Ramos (cell line): Measurements from ENCODE around the gene EYA4.

Experiments
- in situ Hi-C: fragments of 300-500 bp; cut with MboI; formaldehyde crosslinking; loops from one replicate; pipeline ENCODE4 v1.14.3; 2022; ENCODE audit warnings: low sequenced_read_pairs; ENCODE audit not compliant: unreplicated experiment

EYA4 gene

GRCh38 chr6:133241086-133241900 lies at the start of gene EYA4:
Gene EYA4, plus strand, starts transcription at chr6:133241357. Its CDS starts 33,424 bp downstream, at chr6:133274781.
- in situ Hi-C loops = no loop called here

DNA sequence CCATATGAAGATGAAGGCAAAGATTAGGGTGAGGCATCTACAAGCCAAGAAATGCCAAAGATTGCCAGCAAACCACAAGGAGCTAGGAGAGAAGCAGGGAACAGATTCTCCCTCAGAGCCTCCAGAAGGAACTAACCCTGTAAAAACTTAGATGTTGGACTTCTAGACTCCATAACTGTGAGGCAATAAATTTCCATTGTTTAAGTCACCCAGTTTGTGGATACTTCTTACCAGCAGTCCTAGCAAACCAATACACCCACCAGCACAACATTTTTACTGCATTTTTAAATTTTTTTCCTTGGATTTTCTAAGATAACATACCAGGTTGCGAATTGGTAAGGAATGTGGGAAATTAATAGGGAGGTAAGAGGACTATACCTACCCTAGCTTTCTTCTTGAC lies 47.8 kb upstream of the EYA4 start:
- in situ Hi-C loops = no loop called here

GRCh38 chr6:133198725-133199124 lies 42.4 kb upstream of the EYA4 start:
- in situ Hi-C loops = no loop called here

DNA sequence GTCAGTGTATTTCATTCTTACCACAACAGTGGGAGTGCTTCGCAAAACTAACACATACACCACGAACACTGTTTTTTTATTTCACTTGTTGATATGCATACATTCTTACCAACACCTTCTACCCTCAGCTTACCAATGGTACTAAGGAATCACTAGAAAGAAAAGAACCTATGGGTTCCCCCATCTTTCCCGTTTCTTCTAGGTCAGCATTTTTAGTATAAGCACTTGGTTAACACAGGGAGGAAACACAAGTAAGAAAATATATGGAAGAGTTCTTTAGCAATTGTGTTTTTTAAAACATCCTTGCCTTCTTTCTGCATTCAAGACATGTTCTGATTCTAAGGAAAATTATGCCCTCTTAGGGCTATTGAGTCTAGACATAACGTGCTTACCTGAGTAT lies 39.9 kb upstream of the EYA4 start:
- in situ Hi-C loops = no loop called here

GRCh38 chr6:133202610-133203343 lies 38.4 kb upstream of the EYA4 start:
- in situ Hi-C loops = no loop called here

DNA sequence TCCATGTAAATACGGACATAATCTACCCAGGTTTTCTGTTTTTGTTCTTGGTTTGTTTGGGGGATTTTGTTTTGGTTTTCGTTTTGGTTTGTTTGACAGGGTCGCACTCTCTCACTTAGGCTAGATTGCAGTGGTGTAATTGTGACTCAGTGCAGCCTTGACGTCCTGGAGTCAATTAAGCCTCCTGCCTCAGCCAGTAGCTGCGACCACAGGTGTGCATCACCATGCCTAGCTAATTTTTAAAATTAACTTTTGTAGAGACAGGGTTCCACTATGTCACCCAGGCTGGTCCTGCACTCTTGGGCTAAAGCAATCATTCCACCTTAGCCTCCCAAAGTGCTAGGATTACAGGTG lies 37.8 kb upstream of the EYA4 start:
- in situ Hi-C loops = no loop called here

GRCh38 chr6:133205304-133205703 lies 35.9 kb upstream of the EYA4 start:
- in situ Hi-C loops = no loop called here

GRCh38 chr6:133206942-133207341 lies 34.2 kb upstream of the EYA4 start:
- in situ Hi-C loops = no loop called here

DNA sequence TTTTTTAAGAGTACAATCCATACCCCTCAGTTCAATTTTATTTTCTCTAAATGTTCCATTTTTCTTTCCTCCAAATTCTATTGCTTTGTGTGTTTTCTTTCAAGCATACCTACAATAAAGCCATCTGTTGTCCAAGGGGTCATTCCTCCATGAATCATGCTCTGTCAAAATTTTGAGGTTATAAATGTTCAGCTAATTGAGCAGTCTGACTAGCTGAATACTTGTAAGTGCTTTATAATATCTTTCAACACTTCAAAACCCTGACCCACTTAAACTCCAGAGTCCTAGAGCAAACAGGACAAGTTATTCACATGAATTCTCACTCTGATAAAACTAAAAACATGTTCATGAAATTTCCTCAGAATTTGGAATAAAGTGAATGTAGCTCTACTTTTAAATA lies 33.4 kb upstream of the EYA4 start:
- in situ Hi-C loops = no loop called here

DNA sequence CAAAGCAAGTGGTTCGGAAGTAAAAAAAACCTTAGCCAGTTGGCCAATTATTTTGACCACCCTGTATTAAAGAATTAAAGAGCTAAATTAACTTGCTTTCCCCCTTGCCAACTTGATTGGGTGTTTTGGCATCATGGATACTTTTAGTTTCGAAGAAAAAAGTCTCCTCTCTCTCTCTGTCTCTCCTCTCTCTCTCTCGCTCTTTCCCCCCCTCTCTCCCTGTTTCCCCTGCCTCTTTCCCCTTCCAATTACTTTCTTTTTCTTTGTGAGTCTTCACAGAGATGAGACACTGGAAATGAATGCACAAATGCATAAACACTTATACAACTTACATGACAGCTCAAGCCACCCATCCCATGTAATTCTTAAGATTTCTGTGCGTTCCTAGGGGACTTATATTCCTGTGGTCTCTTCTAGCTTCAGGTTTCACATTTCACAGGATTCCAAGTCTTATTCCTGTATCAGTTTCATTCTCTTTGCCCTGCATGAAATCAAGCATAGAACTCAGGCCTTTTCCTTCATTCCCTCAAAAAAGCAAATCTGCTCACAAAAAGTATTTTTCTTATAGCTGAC lies 32.9 kb upstream of the EYA4 start:
- in situ Hi-C loops = no loop called here

GRCh38 chr6:133214267-133214666 lies 26.9 kb upstream of the EYA4 start:
- in situ Hi-C loops = no loop called here

DNA sequence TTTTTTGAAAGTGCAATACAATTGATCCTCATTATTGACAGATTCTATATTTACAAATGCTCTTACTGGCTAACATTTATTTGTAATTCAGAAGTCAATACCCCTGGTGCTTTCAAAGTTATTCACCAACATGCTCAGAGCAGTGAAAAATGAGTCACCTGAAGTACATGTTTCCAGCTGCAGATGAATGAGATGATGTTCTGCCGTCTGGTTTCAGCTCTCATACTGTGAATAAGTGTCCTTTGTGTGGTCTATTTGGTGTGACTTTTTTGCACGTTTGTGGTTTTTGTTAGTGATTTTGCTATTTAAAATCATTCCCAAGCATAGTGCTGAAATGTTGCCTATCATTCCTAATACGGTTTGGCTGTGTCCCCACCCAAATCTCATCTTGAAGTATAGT lies 22.3 kb upstream of the EYA4 start:
- in situ Hi-C loops = no loop called here

DNA sequence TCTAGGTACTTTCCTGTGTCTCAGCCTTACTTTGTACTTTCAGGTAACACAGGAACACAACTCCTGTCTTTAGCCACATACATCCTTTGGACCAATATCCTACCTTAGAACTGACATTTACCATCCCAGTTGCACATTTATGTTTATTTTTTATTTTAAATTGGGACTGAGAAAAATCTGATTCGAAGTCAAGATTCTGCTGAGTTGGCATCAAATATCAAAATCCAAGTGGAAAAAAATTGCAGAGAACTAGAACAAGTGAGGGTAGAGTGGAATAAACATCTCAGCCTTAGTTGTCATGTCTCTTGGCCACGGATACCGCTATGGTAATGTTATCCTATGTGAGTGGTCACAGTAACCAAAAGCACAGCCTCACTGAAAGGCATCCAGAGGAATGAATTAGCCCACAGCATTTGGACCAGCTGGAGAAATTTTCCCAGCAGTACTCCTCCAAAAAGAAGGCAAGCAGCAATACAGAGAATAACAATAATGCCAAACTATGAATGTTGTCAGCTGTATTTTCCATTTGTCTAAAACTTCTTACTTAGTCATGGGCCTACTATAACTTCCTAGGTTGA lies 17.6 kb upstream of the EYA4 start:
- in situ Hi-C loops = no loop called here

- in situ Hi-C loops = no loop called here
These were observed 15.6 kb upstream of the EYA4 start for GRCh38 chr6:133225560-133225959.

DNA sequence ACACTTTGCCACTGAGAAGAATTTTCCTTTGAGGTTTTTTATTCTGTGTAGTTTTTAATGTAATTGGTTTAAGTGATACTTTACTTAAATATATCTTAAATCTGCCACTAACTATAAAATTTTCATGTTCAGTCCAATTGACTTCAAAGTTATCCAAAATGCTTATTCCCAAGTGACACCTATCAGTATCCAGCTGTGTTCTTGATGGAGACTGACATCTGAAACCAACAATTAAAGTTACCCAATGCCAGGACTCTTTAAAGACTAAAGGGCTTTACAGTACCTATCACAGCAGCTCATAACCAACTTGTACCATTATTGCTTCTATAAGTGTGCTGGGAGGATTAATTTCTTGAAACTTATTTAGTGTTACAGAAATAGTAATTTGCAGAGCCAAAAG lies 13.8 kb upstream of the EYA4 start:
- in situ Hi-C loops = no loop called here

DNA sequence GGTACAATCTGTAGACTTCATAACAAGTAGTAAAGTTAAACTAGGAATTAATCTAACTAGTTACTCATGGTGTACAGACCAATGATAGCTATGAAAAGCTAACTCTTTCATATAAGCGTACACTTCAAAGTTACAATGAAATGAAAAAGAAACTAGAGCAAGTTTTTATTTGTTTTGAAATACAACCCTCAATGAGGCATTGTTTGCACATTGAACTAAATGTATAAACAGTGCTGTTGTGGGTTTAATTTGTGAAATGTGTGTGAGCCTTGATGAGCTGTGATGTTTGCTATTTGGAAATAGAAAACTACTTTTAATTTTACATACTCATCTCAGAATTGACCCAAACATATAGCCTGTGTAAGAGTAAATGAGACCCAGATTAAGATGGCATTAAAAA lies 11.1 kb upstream of the EYA4 start:
- in situ Hi-C loops = no loop called here

- in situ Hi-C loops = no loop called here
These were observed 5.9 kb upstream of the EYA4 start for GRCh38 chr6:133235221-133235620.

DNA sequence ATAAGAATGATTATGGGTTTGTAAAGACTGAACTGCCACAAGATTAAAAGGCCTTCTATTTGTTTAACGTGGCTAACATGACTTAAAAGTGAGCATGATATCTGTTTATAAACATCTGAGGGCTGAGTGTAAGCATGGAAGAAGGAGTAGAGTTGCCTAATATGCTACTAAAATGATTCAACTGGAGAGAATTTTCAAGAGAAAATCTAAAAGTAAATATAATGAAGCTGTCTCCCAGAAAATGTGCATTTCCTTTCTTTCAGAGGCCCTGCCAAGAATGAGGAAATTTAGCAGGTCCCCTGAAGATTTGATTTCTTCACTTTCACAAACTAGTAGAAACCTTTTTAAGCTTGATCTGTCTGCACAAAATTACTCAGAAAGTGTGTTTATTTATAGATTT lies 4.2 kb upstream of the EYA4 start:
- in situ Hi-C loops = no loop called here

DNA sequence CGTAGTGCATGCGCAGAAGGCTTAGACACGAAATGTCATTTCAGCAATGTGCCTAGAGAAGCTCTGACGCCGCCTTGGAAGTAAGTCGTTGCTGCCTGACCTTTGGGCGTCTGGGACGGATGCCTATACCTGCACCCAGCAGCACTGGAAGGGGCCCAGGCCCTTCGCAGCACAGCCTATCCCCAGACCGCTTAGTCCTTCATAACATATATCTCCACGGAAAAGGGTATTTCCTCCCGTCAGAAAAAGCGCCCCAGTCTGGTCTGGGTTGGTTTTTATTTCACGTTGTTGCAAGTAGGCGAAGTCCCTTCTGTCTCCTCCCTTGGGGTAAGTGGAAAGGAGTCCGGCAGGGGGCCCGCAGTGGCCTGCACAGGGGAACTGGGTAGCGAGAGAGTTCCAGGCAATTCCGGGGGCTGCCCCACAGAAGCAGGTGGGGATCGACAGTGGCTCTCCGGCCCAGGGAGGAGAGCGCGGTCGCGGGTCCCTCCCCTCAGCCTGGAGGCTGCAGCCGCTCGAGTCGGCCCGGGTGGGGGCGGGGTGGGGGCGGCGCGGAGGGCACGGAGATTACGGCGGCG lies 559 bp upstream of the EYA4 start:
- in situ Hi-C loops = no loop called here

- in situ Hi-C loops = no loop called here
These were observed 912 bp downstream of the EYA4 start for GRCh38 chr6:133241901-133242636.
